Keratinocyte (primary cell): Measurements from ENCODE around the gene FRMD4B. TPM values are rescaled to one million over a fixed set of nuclear protein-coding genes. Genes with fewer than 3 reads are reported as not detected.

ENCODE experiments used
- DNase-seq: peaks from one replicate; pipeline ENCODE4 v3.0.0-alpha.2; 2011; ENCODE audit warnings: low read depth, missing footprints, low spot score
- FAIRE-seq: peaks from 2 replicates; lab custom pipeline; 2011; peaks lifted over from hg19 to GRCh38; lab: Jason Lieb, UNC
- H2AFZ ChIP-seq: 2 replicates; pipeline ENCODE4 v1.6.0; 2012; ENCODE audit warnings: low read length, control low read depth, inconsistent platforms; ENCODE audit not compliant: control insufficient read depth
- H3K27ac ChIP-seq: 2 replicates; pipeline ENCODE4 v1.5.1; 2011; ENCODE audit warnings: low read length; ENCODE audit not compliant: control insufficient read depth, insufficient read depth
- H3K27me3 ChIP-seq: 3 replicates; pipeline ENCODE4 v1.6.0; 2011; ENCODE audit warnings: low read length; ENCODE audit not compliant: control insufficient read depth, insufficient read depth; ENCODE audit errors: extremely low read depth
- H3K36me3 ChIP-seq, 2 experiments: 2 replicates in 1 of 2; 3 replicates in 1 of 2; pipeline ENCODE4 v1.5.1; 2011; ENCODE audit warnings: low read length in 2 of 2, mild to moderate bottlenecking in 1 of 2; ENCODE audit not compliant: control insufficient read depth in 2 of 2, insufficient read depth in 2 of 2; ENCODE audit errors: extremely low read depth in 1 of 2
- H3K4me1 ChIP-seq: 3 replicates; pipeline ENCODE4 v1.5.1; 2011; ENCODE audit warnings: low read length; ENCODE audit not compliant: control insufficient read depth, insufficient read depth; ENCODE audit errors: extremely low read depth
- H3K4me2 ChIP-seq: 3 replicates; pipeline ENCODE4 v1.6.0; 2011; ENCODE audit warnings: low read depth, low read length; ENCODE audit not compliant: control insufficient read depth, insufficient read depth; ENCODE audit errors: extremely low read depth
- H3K4me3 ChIP-seq, 3 experiments: fragments of 200-600 bp in 1 of 3; sonication (generic) in 1 of 3; 2 replicates in 2 of 3; 3 replicates in 1 of 3; pipeline ENCODE4 v1.5.1; 2011 to 2016; ENCODE audit warnings: low read length in 3 of 3, mild to moderate bottlenecking in 3 of 3, control low read depth in 2 of 3, inconsistent platforms in 1 of 3, low read depth in 1 of 3, mixed read lengths in 1 of 3, mixed run types in 1 of 3, moderate library complexity in 1 of 3; ENCODE audit not compliant: control insufficient read depth in 2 of 3, insufficient read depth in 2 of 3; ENCODE audit errors: extremely low read depth in 1 of 3
- H3K79me2 ChIP-seq: 2 replicates; pipeline ENCODE4 v1.6.0; 2012; ENCODE audit warnings: low read length; ENCODE audit not compliant: control insufficient read depth, insufficient read depth
- H3K9ac ChIP-seq: 3 replicates; pipeline ENCODE4 v1.6.0; 2011; ENCODE audit warnings: low read length; ENCODE audit not compliant: control insufficient read depth, insufficient read depth; ENCODE audit errors: extremely low read depth
- H3K9me1 ChIP-seq: 3 replicates; pipeline ENCODE4 v1.6.0; 2011; ENCODE audit warnings: low read length; ENCODE audit not compliant: control insufficient read depth, insufficient read depth; ENCODE audit errors: extremely low read depth
- H3K9me3 ChIP-seq: 2 replicates; pipeline ENCODE4 v1.5.1; 2012; ENCODE audit warnings: low read depth, low read length; ENCODE audit not compliant: control insufficient read depth
- H4K20me1 ChIP-seq: 3 replicates; pipeline ENCODE4 v1.6.0; 2011; ENCODE audit warnings: low read length; ENCODE audit not compliant: control insufficient read depth, insufficient read depth; ENCODE audit errors: extremely low read depth
- EZH2 ChIP-seq: IDR thresholded peaks from one replicate; pipeline ENCODE4 v1.6.1; 2012; ENCODE audit warnings: inconsistent platforms, mild to moderate bottlenecking, low read length, moderate library complexity
- dilution Hi-C: fragments of 300-500 bp; cut with MboI; formaldehyde crosslinking; loops from one replicate; pipeline ENCODE4 v1.7.0; 2020; ENCODE audit warnings: low sequenced_read_pairs; ENCODE audit not compliant: extremely low pct_ligation_motif_present
- polyA plus RNA-seq, 5 experiments: library from polyadenylated mRNA; depleted of rRNA in 3 of 5; stranded (reverse) in 3 of 5; stranded (forward) in 1 of 5; unstranded in 1 of 5; fragments of >200 nt; gene quantifications; 1 replicate in 1 of 5; 2 replicates in 3 of 5; 3 replicates in 1 of 5; pipeline versions ENCODE4 v1.2.1 to v1.2.3, GENCODE V29; 2011 to 2012; ENCODE audit warnings: missing spikeins in 2 of 5, low read depth in 1 of 5, low replicate concordance in 1 of 5
- TF ChIP-seq, protein P1 (sequence below), 3 experiments: IDR thresholded peaks in 1 of 3; conservative IDR thresholded peaks in 1 of 3; optimal IDR thresholded peaks in 1 of 3; 2 replicates in 2 of 3; 3 replicates in 1 of 3; pipeline versions ENCODE3 to v1.5.1; 2011; ENCODE audit warnings: low read length in 3 of 3, mild to moderate bottlenecking in 3 of 3, moderate library complexity in 2 of 3, control low read depth in 1 of 3, inconsistent platforms in 1 of 3; ENCODE audit not compliant: insufficient read depth in 2 of 3; ENCODE audit errors: extremely low read depth in 1 of 3

The FRMD4B gene
- polyA plus RNA-seq, 1 donor (not counting 4 experiments of a cell fraction or from before 2014, with no cell fraction given) = 48.3 TPM

DNA sequence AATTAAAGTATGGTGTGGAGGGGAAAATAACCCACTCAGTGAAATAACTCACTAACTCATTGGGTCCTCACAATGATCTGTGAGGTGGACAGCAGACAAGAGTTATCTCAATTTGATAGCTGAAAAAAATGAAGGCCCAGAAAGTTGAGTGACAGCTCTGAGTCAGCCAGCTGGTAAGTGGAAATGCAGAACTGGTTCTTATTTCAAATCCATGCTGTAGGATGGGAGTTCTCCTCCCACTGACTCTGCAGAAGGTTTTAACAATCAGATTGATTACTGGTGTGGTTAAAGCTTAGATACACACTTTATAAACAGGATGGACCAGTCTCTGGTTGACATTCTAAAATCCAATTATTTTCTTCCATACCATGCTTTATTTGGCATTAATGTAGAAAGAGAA, 176.5 kb downstream of the FRMD4B start:
- no peaks in the 10 kb centered on the region for H4K20me1 ChIP-seq
- H3K9ac ChIP-seq = no peak overlapping the region
- H3K4me1 ChIP-seq = peaks cover 24% of the 10 kb centered on the region
- H3K4me3 ChIP-seq = no peak overlapping the region
- dilution Hi-C loops = no loop called here
- H3K27ac ChIP-seq = no peak overlapping the region
- TF ChIP-seq, protein P1, sequence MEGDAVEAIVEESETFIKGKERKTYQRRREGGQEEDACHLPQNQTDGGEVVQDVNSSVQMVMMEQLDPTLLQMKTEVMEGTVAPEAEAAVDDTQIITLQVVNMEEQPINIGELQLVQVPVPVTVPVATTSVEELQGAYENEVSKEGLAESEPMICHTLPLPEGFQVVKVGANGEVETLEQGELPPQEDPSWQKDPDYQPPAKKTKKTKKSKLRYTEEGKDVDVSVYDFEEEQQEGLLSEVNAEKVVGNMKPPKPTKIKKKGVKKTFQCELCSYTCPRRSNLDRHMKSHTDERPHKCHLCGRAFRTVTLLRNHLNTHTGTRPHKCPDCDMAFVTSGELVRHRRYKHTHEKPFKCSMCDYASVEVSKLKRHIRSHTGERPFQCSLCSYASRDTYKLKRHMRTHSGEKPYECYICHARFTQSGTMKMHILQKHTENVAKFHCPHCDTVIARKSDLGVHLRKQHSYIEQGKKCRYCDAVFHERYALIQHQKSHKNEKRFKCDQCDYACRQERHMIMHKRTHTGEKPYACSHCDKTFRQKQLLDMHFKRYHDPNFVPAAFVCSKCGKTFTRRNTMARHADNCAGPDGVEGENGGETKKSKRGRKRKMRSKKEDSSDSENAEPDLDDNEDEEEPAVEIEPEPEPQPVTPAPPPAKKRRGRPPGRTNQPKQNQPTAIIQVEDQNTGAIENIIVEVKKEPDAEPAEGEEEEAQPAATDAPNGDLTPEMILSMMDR (optimal IDR thresholded peaks at IDR 0.05 in 1 of 3, IDR thresholded peaks at IDR 0.05 in 1 of 3, conservative IDR thresholded peaks at IDR 0.05 in 1 of 3; ENCODE audit: extremely low read depth in 1 of 3, insufficient read depth in 2 of 3, low read length in 3 of 3) = no peak
- TF ChIP-seq EZH2 = no peak
- DNase-seq = no peak
- no peaks in the 10 kb centered on the region for H3K27me3 ChIP-seq
- no peaks in the 10 kb centered on the region for H3K79me2 ChIP-seq
- no peak overlapping the region for H2AFZ ChIP-seq
- H3K36me3 ChIP-seq = peaks cover 3 to 6% of the 10 kb centered on the region in 2 experiments
- FAIRE-seq = no peak
- H3K4me2 ChIP-seq = no peak overlapping the region
- no peaks in the 10 kb centered on the region for H3K9me3 ChIP-seq
- no peaks in the 10 kb centered on the region for H3K9me1 ChIP-seq

- FAIRE-seq (no peak), DNase-seq (no peak)
- Histone ChIP-seq H3K9me3 (no peaks in the 10 kb centered on the region), H3K9me1 (no peaks in the 10 kb centered on the region), H2AFZ (no peak overlapping the region), H3K9ac (no peak overlapping the region), H3K4me3 (no peak overlapping the region), H3K27ac (no peak overlapping the region), H3K4me2 (no peak overlapping the region), H3K27me3 (no peaks in the 10 kb centered on the region), H3K36me3 (peaks cover 3 to 6% of the 10 kb centered on the region in 2 experiments), H4K20me1 (no peaks in the 10 kb centered on the region), H3K4me1 (peaks cover 24% of the 10 kb centered on the region), H3K79me2 (no peaks in the 10 kb centered on the region)
- dilution Hi-C loops = no loop called here
- TF ChIP-seq, protein P1 (optimal IDR thresholded peaks at IDR 0.05 in 1 of 3, IDR thresholded peaks at IDR 0.05 in 1 of 3, conservative IDR thresholded peaks at IDR 0.05 in 1 of 3; ENCODE audit: extremely low read depth in 1 of 3, insufficient read depth in 2 of 3, low read length in 3 of 3) = no peak
- no peak for TF ChIP-seq EZH2
Observed at GRCh38 chr3:69207031-69207430, 178.9 kb downstream of the FRMD4B start.
